Measurements from ENCODE around the gene HOXC11. TPM values are rescaled to one million over a fixed set of nuclear protein-coding genes. Genes with fewer than 3 reads are reported as not detected.

Gene HOXC11
- total RNA-seq, 4 donors from 2014 or later, result 4.9 to 10.7 (median 6.2) TPM

- no peak overlapping the region for H3K4me3 ChIP-seq (ENCODE audit: low read depth, poor library complexity, severe bottlenecking)
- WGBS, 2 donors, result 17 to 22% methylated on average over 5 of the region's 5 CpGs
- no peak for TF ChIP-seq CTCF (IDR thresholded peaks at IDR 0.05)
- TF ChIP-seq POLR2A (IDR thresholded peaks at IDR 0.05), result no peak
These were observed 31.2 kb upstream of the HOXC11 start for GRCh38 chr12:53941750-53942149.

GRCh38 chr12:53942467-53942997 lies 30.4 kb upstream of the HOXC11 start:
- WGBS, 2 donors, result 44 to 45% methylated on average over 2 of the region's 2 CpGs
- no peak overlapping the region for H3K4me3 ChIP-seq (ENCODE audit: low read depth, poor library complexity, severe bottlenecking)
- DNase-seq (ENCODE audit: low spot score in 2 of 2), result no peak
- intact Hi-C loops (cut with DNase I; ENCODE audit: low total_unique reads), result no loop called here
- TF ChIP-seq POLR2A (IDR thresholded peaks at IDR 0.05), result no peak
- no peak for TF ChIP-seq CTCF (IDR thresholded peaks at IDR 0.05)

More at GRCh38 chr12:53941750-53942149, 31.2 kb upstream of the HOXC11 start:
- intact Hi-C loops (cut with DNase I; ENCODE audit: low total_unique reads), result no loop called here
- no peak for DNase-seq (ENCODE audit: low spot score in 2 of 2)

GRCh38 chr12:53944209-53944608 lies 28.7 kb upstream of the HOXC11 start:
- WGBS, 2 donors, result 48 to 61% methylated on average over 4 of the region's 4 CpGs
- TF ChIP-seq CTCF (IDR thresholded peaks at IDR 0.05), result no peak
- no peak for TF ChIP-seq POLR2A (IDR thresholded peaks at IDR 0.05)
- intact Hi-C loops (cut with DNase I; ENCODE audit: low total_unique reads), result no loop called here
- H3K4me3 ChIP-seq (ENCODE audit: low read depth, poor library complexity, severe bottlenecking), result no peak overlapping the region
- DNase-seq (ENCODE audit: low spot score in 2 of 2), result peak in 1 of 2 donors; percentile 34

GRCh38 chr12:53944907-53945847 lies 27.7 kb upstream of the HOXC11 start:
- intact Hi-C loops (cut with DNase I; ENCODE audit: low total_unique reads), result no loop called here
- H3K4me3 ChIP-seq (ENCODE audit: low read depth, poor library complexity, severe bottlenecking), result no peak overlapping the region
- WGBS, 2 donors, result 53 to 57% methylated on average over 49 to 51 of the region's 51 CpGs
- peak in 1 of 2 donors; percentile 82 for DNase-seq (ENCODE audit: low spot score in 2 of 2)
- TF ChIP-seq CTCF (IDR thresholded peaks at IDR 0.05) (no peak), POLR2A (IDR thresholded peaks at IDR 0.05) (no peak)

GRCh38 chr12:53947743-53948142 lies 25.2 kb upstream of the HOXC11 start:
- DNase-seq (ENCODE audit: low spot score in 2 of 2), result no peak
- no peak overlapping the region for H3K4me3 ChIP-seq (ENCODE audit: low read depth, poor library complexity, severe bottlenecking)
- intact Hi-C loops (cut with DNase I; ENCODE audit: low total_unique reads), result no loop called here
- no peak for TF ChIP-seq CTCF (IDR thresholded peaks at IDR 0.05)
- no peak for TF ChIP-seq POLR2A (IDR thresholded peaks at IDR 0.05)
